NCI-H1436 (cell line): ENCODE measurements around the gene TMEM132D.
"Not testable (repeated sequence)": the region's sequence is repeated elsewhere in the genome, so short reads cannot be mapped to it uniquely, and the experiment has no call there.

Experiments used
- DNase-seq: peaks from one replicate; lab custom pipeline; 2025; lab: John Stamatoyannopoulos, UW

TMEM132D gene

GRCh38 chr12:129903956-129904829, at the start of gene TMEM132D:
Gene TMEM132D (minus strand): TSS chr12:129904025.
- no peak for DNase-seq

- DNase-seq = no peak
Observed at GRCh38 chr12:129949651-129950050, 45.8 kb upstream of the TMEM132D start.

- no peak for DNase-seq
Observed at GRCh38 chr12:129941618-129942017, 37.8 kb upstream of the TMEM132D start.

GRCh38 chr12:129938089-129938488, 34.3 kb upstream of the TMEM132D start:
- DNase-seq = no peak

- no peak for DNase-seq
Observed at GRCh38 chr12:129937426-129937825, 33.6 kb upstream of the TMEM132D start.

GRCh38 chr12:129928643-129929042, 24.8 kb upstream of the TMEM132D start:
- no peak for DNase-seq

- DNase-seq = no peak
Observed at GRCh38 chr12:129927316-129927900, 23.6 kb upstream of the TMEM132D start.

GRCh38 chr12:129911428-129912049, 7.7 kb upstream of the TMEM132D start:
- DNase-seq = peak; percentile 74

- DNase-seq = no peak
Observed at GRCh38 chr12:129909051-129910020, 5.5 kb upstream of the TMEM132D start.

GRCh38 chr12:129903092-129903945, 506 bp downstream of the TMEM132D start:
- DNase-seq = no peak

GRCh38 chr12:129902371-129903091, 1.3 kb downstream of the TMEM132D start:
- DNase-seq = no peak

GRCh38 chr12:129901254-129901653, 2.6 kb downstream of the TMEM132D start:
- DNase-seq = no peak

GRCh38 chr12:129900306-129900705, 3.5 kb downstream of the TMEM132D start:
- no peak for DNase-seq

- DNase-seq = not testable (repeated sequence)
Observed at GRCh38 chr12:129899045-129899444, 4.8 kb downstream of the TMEM132D start.

GRCh38 chr12:129893691-129894090, 10.1 kb downstream of the TMEM132D start:
- no peak for DNase-seq

GRCh38 chr12:129887101-129887500, 16.7 kb downstream of the TMEM132D start:
- no peak for DNase-seq

- DNase-seq = no peak
Observed at GRCh38 chr12:129886541-129886940, 17.3 kb downstream of the TMEM132D start.

GRCh38 chr12:129885287-129885686, 18.5 kb downstream of the TMEM132D start:
- DNase-seq = no peak

GRCh38 chr12:129877411-129877810, 26.4 kb downstream of the TMEM132D start:
- peak; percentile 30 for DNase-seq

GRCh38 chr12:129873833-129874208, 30.0 kb downstream of the TMEM132D start:
- no peak for DNase-seq
